ENCODE measurements around the gene LCE4A. TPM values are rescaled to one million over a fixed set of nuclear protein-coding genes. Genes with fewer than 3 reads are reported as not detected.

Gene LCE4A
- total RNA-seq, 2 donors from 2014 or later, result not detected

DNA sequence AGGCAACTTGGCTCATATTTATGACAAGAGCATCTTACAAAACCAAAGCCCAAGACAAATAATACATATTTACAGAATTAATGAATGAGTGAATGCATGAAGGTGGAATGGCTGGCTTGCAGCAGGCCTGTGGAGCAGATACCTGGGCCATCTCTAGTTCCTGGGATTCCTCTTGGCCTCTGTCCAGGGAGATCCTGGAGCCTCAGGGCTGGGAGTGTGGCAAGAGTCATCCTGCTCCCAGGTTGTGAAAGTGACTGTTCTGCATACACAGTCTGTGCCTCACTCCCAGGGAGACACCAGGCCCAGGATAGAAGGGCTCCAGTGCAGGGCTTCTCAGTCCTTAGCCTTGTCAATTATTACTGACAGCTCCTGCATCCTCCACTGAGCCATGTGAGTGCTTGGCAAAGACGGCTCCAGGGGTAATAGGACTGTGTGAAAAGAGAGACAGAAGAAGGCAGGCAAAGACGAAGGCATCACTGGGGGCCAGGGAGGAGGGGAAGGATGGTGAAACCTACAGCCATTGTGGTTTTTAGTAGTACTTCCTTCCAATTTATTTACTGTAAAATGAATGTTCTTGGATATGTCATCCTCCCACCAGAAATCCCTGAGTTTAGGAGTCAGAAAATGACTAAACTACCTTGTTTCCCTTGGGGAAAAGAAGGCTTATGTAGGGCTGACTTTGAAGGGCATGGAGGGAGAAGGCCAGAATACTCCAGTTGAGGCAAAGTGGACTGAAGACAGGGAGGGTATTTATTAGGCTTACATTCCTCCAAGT lies 35.6 kb downstream of the LCE4A start:
- intact Hi-C loops (cut with DNase I), result no loop called here
- DNase-seq, result no peak
- ATAC-seq, result no peak

DNA sequence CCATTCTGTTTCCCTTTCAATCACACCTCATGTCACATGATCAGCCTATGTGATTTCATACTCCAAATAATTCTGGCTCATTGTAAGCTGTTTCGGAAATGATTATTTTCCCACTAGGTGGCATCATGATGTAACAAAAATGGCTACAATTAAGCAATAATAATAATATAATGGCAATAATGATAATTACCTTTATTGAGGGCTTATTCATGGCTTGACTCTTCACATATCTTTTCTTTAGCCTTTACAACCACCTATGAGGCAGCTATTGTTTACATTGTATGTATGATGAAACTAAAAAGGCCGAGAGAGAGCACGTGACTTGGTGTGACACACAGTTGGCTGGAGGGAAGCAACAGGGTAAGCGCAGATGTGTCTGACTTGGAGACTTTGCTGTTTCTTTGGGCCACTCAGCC lies 37.3 kb downstream of the LCE4A start:
- intact Hi-C loops (cut with DNase I), result no loop called here

DNA sequence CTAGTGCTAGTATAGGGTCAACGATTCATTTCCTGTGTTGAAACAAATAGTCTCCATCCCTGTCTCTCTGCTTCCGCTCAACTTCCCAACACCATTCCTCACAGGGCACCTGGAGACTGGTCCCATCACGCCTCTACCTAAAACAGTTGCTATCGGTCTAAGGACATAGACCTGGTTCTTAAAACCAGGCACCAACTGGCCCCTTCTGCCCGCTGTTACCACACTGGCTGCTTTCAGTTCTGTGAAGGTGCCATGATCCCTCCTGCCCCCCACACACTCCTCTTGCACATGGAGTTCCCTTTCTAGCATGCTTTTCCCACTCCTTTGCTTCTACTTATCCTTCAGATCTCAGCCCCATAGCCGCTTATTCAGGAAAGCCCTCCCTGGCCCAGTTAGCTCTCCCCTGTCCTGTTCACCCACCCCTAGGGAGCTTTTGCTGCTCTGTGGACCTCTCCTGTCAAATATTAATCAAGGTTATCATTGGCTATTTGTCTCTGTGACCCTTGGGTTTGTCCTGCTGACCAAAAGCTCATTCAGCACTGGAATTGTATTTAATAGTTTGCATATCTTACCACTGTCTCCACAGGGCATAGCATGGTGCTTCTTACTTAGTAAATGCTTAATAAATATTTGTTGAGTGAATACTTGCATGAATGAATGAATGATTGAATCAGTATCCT lies 37.9 kb downstream of the LCE4A start:
- intact Hi-C loops (cut with DNase I), result no loop called here
- ATAC-seq (no peak), DNase-seq (no peak)

More for the DNA sequence above, 37.3 kb downstream of the LCE4A start:
- ATAC-seq (no peak), DNase-seq (no peak)

DNA sequence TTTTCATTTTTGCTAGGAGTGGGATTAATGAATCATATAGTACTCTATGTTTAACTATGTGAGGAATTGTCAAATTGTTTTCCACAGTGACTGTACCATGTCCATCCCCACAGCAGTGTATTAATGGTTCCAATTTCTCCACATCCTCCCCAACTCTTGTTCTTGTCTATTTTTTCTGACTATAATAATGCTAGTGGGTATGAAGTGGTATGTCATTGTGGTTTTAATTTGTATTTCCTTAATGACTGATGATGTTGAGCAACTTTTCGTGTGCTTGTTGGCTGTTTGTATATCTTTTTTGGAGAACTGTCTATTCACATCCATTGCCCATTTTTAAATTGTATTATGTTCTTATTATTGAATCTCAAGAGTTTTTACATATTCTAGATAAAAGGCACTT lies 39.9 kb downstream of the LCE4A start:
- DNase-seq (no peak), ATAC-seq (no peak)
- intact Hi-C loops (cut with DNase I), result no loop called here

DNA sequence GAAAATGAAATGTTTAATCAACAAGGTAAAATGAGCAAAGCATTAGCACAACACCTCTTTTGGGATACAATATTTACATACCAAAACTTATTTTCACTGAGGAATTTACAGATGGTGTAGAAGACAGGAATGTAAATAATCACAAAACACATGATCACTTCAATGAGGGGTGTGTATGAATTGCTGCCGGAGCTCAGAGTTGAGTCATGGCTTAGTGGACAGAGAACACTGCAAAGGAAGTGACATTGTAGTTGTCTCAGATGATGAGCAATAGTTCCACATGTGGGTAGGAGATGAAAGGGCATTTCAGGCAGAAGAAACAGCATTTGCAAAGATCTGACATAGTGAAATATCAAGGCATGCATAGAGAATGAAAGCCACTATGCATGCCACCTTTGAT lies 44.3 kb downstream of the LCE4A start:
- DNase-seq (no peak), ATAC-seq (no peak)
- intact Hi-C loops (cut with DNase I), result no loop called here

DNA sequence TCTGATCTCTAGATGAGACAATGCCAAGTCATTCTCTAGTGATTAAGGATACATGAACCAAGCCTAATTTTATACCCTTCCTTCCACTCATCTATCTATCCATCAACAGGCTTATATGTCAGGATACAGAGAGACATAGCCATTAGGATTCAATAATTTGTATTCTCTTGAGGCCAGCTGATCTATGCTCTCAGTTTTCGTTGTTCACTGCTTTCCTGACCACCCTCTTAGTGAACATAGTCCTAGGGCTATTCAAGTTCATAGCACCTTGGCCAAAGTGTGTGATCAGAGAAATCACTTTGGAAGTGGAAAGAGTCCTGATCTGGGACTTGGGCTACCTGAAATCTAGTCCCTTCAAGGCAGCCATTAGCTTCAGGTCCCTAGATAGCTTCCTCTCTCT lies 45.6 kb downstream of the LCE4A start:
- no peak for DNase-seq
- ATAC-seq, result no peak
- intact Hi-C loops (cut with DNase I), result no loop called here

DNA sequence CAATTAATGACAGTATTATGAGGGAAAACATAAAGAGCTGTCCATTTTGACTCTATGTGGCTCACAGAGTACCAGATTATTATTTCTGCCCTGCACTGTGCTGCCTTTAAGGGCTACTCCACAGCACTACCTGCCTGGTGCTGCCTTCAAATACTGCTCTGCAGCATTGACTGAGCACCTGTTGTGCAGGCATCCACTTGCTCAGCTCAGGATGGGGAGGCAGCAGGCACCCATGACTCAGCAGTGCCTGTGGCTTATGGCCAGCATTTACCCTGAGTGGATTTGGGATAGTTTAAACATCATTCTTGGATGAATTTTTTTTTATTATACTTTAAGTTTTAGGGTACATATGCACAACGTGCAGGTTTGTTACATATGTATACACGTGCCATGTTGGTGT lies 48.9 kb downstream of the LCE4A start:
- ATAC-seq, result no peak
- intact Hi-C loops (cut with DNase I), result no loop called here
- DNase-seq, result no peak

DNA sequence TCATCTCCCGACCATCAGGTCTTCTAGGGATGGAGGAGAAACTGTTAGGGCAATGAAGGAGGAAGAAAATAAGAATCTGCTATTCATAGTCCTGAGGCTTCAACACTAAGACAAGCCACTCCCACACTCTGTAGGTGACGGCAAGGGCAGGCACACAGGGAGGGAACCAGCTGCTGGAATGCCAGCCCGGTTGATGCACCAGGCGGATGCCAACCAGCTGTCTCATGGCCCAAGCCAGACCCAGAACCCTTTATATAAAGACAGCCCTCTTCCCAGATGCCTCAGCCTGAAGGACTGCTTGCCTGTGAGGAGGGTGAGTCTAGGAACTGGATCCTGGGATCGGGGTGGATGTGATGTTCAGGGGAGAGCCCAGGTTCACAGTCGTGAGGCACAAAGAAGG lies 49.8 kb downstream of the LCE4A start, which contains the start of gene KPRP:
KPRP (plus strand) TSS at position 279 of the 400 bp plus-strand sequence. CDS start 1,564 bp downstream, outside the sequence.
- DNase-seq, result no peak
- ATAC-seq, result no peak
- intact Hi-C loops (cut with DNase I), result no loop called here

DNA sequence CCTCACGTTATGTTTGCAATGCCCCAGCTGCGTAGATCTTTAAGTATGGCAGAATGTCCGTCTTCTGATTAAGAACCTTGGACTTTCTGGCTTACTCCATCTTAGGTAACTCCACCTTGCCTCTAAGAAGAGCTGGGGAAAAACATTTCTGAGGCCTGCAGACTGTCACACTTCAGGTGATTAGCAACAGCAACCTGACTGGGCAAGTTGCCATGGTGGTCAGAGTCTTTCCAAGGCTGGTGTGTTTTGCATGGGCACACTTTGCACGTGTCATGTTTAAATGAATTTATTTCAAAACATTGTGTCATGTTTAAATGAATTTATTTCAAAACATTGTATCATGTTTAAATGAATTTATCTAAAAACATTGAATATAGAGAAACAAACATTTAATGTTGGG lies 50.7 kb downstream of the LCE4A start:
- ATAC-seq (no peak), DNase-seq (no peak)
- intact Hi-C loops (cut with DNase I), result no loop called here

Other genes starting within 250 kb of the LCE4A start
- gene LCE5A, start 197.4 kb upstream of the LCE4A start, total RNA-seq, result not detected
- gene CRCT1, start 193.7 kb upstream of the LCE4A start, total RNA-seq, result not detected
- not detected for gene LCE3E, start 141.4 kb upstream of the LCE4A start, total RNA-seq
- gene LCE3D, start 127.6 kb upstream of the LCE4A start, total RNA-seq, result not detected
- gene LCE3C, start 107.9 kb upstream of the LCE4A start, total RNA-seq, result not detected
- gene LCE3B, start 94.3 kb upstream of the LCE4A start, total RNA-seq, result not detected
- gene LCE3A, start 85.1 kb upstream of the LCE4A start, total RNA-seq, result not detected
- gene LCE2D, start 44.8 kb upstream of the LCE4A start, total RNA-seq, result not detected
- not detected for gene LCE2C, start 32.9 kb upstream of the LCE4A start, total RNA-seq
- not detected for gene LCE2B, start 22.0 kb upstream of the LCE4A start, total RNA-seq
- gene LCE2A, start 9.8 kb upstream of the LCE4A start, total RNA-seq, result not detected
- not detected for gene KPRP, start 49.9 kb downstream of the LCE4A start, total RNA-seq
- gene LCE1F, start 67.0 kb downstream of the LCE4A start, total RNA-seq, result not detected
- not detected for gene LCE1E, start 78.1 kb downstream of the LCE4A start, total RNA-seq
- not detected for gene LCE1D, start 88.6 kb downstream of the LCE4A start, total RNA-seq
- gene LCE1C, start 98.5 kb downstream of the LCE4A start, total RNA-seq, result not detected
- not detected for gene LCE1B, start 103.8 kb downstream of the LCE4A start, total RNA-seq
- gene LCE1A, start 119.3 kb downstream of the LCE4A start, total RNA-seq, result not detected
- gene LCE6A, start 134.7 kb downstream of the LCE4A start, total RNA-seq, result not detected
- gene LCE7A, start 151.8 kb downstream of the LCE4A start, total RNA-seq, result not detected
- not detected for gene SMCP, start 170.2 kb downstream of the LCE4A start, total RNA-seq
- not detected for gene IVL, start 200.4 kb downstream of the LCE4A start, total RNA-seq
- gene SPRR5, start 239.0 kb downstream of the LCE4A start, total RNA-seq, result not detected

All from left cardiac atrium (tissue), 4 donors.